Measurements from ENCODE around the gene MYCBPAP.

MYCBPAP gene

DNA sequence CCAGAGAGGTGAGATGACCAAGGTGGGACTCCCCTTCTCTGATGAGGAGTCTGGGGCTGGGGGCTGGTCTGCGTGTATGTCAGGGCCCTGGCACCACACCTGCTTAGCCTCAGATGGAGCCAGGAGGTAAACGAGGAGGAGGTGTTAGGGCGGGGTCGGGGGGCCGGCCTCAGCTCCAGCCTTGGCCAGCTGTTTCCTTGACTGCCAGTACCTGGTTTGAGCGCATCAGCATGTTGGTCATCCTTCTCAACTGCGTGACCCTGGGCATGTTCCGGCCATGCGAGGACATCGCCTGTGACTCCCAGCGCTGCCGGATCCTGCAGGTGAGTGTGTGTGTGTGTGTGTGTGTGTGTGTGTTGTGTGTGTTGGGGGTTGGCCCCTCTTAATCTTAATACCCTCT lies 60.4 kb downstream of the MYCBPAP start:
- DNase-seq (ENCODE audit: low read depth in 1 of 2, low spot score in 1 of 2) = no peak

DNA sequence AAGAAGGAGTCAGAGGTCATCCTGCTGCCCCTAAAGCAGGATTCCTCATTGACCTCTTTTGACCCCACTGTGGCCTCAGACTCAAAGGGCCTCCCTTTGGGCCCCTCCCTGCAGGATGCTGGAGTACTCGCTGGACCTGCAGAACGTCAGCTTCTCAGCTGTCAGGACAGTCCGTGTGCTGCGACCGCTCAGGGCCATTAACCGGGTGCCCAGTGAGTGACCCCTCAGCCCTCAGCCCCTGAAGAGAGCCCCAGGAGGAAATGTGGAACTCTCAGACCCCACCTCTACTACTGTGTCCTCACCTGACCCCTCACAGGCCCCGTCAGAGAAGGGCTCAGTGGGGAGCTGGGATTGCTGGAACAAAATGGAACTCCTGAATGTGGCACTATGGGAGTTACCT lies 61.4 kb downstream of the MYCBPAP start:
- DNase-seq (ENCODE audit: low read depth in 1 of 2, low spot score in 1 of 2) = no peak

GRCh38 chr17:50570032-50570431 lies 61.8 kb downstream of the MYCBPAP start:
- no peak for DNase-seq (ENCODE audit: low read depth in 1 of 2, low spot score in 1 of 2)

DNA sequence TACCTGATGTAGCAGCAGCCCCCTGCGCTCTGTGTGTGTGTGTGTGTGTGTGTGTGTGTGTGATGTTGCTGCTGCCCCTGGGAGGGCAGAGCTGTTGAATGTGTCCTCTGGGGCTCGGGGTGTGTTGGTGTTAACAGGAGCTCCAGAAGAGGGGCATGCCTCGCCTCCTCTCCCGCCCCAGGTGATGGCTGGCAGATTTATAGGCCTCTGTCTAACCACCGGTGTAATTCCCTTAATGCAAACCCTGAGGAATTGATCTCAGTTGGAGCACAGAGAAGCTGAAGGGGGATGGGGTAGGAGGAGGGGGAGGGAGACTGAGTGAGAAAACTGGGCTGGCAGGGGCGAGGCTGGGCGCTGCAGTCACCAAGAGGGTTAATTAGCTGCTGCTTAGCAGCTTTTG lies 62.3 kb downstream of the MYCBPAP start:
- no peak for DNase-seq (ENCODE audit: low read depth in 1 of 2, low spot score in 1 of 2)

- DNase-seq (ENCODE audit: low read depth in 1 of 2, low spot score in 1 of 2) = no peak
Observed at GRCh38 chr17:50571681-50572080, 63.4 kb downstream of the MYCBPAP start.

DNA sequence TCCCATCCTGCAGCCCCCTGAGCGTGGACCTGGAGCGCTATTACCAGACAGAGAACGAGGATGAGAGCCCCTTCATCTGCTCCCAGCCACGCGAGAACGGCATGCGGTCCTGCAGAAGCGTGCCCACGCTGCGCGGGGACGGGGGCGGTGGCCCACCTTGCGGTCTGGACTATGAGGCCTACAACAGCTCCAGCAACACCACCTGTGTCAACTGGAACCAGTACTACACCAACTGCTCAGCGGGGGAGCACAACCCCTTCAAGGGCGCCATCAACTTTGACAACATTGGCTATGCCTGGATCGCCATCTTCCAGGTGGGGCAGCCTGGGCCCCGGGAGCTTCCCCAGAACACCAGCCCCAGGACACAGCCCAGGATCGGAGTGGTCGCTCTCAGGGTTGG lies 64.3 kb downstream of the MYCBPAP start:
- no peak for DNase-seq (ENCODE audit: low read depth in 1 of 2, low spot score in 1 of 2)

- DNase-seq (ENCODE audit: low read depth in 1 of 2, low spot score in 1 of 2) = no peak
Observed at GRCh38 chr17:50573866-50574611, 65.8 kb downstream of the MYCBPAP start.

DNA sequence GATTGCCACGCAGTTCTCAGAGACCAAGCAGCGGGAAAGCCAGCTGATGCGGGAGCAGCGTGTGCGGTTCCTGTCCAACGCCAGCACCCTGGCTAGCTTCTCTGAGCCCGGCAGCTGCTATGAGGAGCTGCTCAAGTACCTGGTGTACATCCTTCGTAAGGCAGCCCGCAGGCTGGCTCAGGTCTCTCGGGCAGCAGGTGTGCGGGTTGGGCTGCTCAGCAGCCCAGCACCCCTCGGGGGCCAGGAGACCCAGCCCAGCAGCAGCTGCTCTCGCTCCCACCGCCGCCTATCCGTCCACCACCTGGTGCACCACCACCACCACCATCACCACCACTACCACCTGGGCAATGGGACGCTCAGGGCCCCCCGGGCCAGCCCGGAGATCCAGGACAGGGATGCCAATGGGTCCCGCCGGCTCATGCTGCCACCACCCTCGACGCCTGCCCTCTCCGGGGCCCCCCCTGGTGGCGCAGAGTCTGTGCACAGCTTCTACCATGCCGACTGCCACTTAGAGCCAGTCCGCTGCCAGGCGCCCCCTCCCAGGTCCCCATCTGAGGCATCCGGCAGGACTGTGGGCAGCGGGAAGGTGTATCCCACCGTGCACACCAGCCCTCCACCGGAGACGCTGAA lies 67.5 kb downstream of the MYCBPAP start:
- DNase-seq (ENCODE audit: low read depth in 1 of 2, low spot score in 1 of 2) = no peak

- no peak for DNase-seq (ENCODE audit: low read depth in 1 of 2, low spot score in 1 of 2)
Observed at GRCh38 chr17:50576864-50577263, 68.6 kb downstream of the MYCBPAP start.

- DNase-seq (ENCODE audit: low read depth in 1 of 2, low spot score in 1 of 2) = no peak
Observed at GRCh38 chr17:50577451-50577954, 69.3 kb downstream of the MYCBPAP start.

DNA sequence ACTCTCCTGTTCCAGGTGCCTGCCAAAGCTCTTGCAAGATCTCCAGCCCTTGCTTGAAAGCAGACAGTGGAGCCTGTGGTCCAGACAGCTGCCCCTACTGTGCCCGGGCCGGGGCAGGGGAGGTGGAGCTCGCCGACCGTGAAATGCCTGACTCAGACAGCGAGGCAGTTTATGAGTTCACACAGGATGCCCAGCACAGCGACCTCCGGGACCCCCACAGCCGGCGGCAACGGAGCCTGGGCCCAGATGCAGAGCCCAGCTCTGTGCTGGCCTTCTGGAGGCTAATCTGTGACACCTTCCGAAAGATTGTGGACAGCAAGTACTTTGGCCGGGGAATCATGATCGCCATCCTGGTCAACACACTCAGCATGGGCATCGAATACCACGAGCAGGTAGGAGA lies 69.9 kb downstream of the MYCBPAP start:
- DNase-seq (ENCODE audit: low read depth in 1 of 2, low spot score in 1 of 2) = no peak

- DNase-seq (ENCODE audit: low read depth in 1 of 2, low spot score in 1 of 2) = no peak
Observed at GRCh38 chr17:50579399-50579798, 71.2 kb downstream of the MYCBPAP start.

DNA sequence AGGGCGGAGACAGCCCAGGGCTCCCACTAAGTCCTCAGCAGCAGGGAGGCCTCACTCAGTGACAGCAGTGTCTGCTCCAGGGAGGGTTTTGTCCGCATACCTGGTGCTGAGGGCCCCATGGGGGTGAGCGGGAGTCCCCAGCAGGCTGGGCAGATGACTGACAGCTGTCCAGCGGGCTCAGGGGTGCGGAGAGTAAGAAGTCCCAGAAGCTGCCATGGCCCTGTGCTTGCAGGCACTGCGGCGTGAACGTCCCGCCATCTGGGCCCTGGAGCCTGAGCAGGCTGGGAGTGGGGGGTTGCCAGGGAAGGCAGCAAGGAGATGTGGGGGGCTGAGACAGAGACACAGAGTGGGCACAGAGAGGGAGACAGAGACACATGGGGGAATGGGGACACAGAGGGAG lies 72.4 kb downstream of the MYCBPAP start:
- DNase-seq (ENCODE audit: low read depth in 1 of 2, low spot score in 1 of 2) = no peak
